ENCODE data around the gene MOK.

- TF ChIP-seq CTCF (conservative IDR thresholded peaks at IDR 0.05 in 1 of 2, IDR thresholded peaks at IDR 0.05 in 1 of 2; ENCODE audit: extremely low read depth in 1 of 2, insufficient read depth in 1 of 2, low read depth in 1 of 2, low read length in 2 of 2) (no peak), EZH2 (IDR thresholded peaks at IDR 0.05; ENCODE audit: borderline replicate concordance, low read length) (no peak)
These were observed 124.5 kb downstream of the MOK start for GRCh38 chr14:102180248-102180998.

All from mammary epithelial cell (primary cell).